GM21423 (cell line): ENCODE data around the gene NRCAM.
"Not testable (repeated sequence)": the region's sequence is repeated elsewhere in the genome, so short reads cannot be mapped to it uniquely, and the experiment has no call there.

Experiments
- ATAC-seq: cut with Tn5 transposase; IDR thresholded peaks from one replicate; pipeline ENCODE4 v1.9.1; 2021; ENCODE audit warnings: mild to moderate bottlenecking, moderate library complexity; ENCODE audit not compliant: unreplicated experiment

The NRCAM gene

DNA sequence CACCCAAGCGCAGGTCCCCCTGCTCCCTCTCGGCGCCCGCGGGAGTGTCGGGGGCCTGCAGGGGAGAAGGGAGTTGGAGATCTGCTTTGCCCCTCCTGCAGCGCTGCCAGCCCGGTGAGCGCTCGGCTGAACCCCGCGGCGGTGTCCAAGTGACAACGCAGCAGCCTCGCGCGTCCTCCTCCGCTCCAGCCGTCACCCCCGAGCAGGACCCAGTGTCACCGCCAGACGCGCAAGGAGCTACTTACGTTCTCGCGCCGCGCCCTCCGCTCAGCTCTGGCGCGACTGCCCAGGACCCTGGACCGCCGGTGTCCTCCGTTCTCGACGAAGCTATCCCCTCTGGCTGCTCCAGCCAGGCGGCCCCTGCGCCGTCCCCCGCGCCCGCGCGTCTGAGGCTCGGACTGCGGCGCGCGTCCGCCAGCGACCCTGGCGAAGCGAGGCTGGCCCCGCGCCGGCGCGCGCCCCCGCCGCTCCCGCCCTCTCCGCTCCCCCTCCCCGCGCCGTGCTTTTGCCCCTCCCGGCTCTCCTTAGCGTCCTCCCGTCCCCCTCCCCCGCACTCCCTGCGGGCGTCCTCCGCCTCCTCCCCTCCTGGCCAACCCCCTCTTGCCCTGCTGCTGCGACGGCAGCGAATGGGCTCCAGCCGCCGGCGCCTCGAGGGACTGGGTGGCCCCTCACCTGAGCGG, at the start of gene NRCAM:
NRCAM (minus strand) TSS at position 439 of the 680 bp plus-strand sequence. CDS start 216,372 bp downstream, outside the sequence.
- no peak for ATAC-seq

DNA sequence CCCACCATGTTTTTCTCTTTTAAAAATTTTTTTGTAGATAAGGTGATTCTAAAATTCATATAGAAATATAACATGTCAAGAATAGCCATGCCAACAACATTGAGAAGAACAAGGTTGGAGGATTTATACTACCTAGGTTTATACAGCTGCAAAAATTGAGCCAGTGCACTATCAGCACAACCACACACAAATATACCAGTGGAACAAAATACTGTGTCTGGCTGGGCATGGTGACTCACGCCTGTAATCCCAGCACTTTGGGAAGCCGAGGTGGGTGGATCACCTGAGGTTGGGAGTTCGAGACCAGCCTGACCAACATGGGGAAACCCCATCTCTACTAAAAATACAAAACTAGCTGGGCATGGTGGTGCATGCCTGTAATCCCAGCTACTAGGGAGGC, 48.3 kb upstream of the NRCAM start:
- ATAC-seq, result not testable (repeated sequence)

- ATAC-seq, result peak; percentile 96
These were observed 47.1 kb upstream of the NRCAM start for GRCh38 chr7:108503112-108504026.

- ATAC-seq, result no peak
These were observed 43.3 kb upstream of the NRCAM start for GRCh38 chr7:108499566-108499965.

DNA sequence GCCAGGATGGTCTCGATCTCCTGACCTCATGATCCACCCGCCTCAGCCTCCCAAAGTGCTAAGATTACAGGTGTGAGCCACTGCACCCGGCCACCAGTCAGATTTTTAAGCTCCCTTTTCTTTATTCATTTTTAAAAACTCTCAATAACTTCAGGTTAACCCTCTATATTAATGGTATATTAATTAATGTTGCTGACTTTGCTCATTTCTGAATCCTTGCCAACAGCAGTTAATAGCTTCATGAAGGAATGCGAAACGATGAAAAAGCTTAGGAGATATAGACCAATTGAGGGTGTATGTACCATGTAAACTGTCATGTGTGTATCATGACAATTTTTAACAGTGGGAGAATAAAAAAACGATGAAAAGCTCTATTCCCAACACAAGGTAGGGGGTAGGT, 42.2 kb upstream of the NRCAM start:
- no peak for ATAC-seq

DNA sequence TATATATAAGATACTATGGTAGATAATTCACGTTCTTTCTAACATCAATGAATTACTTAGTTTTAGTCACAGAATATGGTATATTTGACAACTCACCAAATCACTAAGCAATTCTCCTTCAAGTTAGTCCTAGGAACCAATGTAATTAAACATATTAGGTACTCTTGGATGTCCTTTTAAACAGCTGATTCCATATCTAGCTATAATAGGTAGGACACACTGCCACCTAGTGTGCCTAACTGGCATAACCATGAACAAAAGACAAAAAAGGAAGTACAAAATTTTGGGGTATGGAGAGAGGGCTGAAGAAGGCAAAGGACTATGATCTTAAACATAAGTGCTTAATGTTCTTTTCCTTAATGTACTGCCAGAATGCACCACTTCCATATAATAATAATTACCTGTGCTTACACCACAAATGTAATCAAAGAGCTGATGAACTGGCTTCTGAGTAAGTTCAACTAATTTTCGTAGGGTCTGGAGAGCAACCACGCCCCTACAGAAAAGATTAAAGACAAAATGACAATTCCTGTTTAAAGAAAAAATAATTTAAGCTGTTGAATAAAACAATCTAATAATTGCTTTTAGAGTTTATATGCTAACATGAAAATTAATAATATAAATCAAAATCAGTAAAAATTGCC, 41.0 kb upstream of the NRCAM start:
- ATAC-seq, result peak; percentile 77

DNA sequence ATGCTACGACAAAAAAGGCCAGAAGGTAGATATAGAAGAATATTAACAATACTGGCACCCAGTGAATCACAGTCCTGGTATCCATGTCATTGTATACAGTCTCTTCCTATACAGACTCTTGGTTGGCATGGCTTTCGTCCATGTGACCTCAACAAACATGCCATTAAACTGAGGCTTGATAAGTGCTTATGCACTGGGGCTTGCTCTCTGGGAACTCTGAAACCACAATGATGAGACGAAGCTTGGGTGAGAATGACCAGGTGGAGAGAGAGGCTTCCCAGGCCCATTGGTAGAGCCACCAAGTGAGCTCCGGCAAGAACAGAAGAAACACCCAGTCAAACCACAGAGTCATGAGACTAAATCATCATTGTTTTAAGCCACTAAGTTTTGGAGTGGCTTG, 36.5 kb upstream of the NRCAM start:
- no peak for ATAC-seq

DNA sequence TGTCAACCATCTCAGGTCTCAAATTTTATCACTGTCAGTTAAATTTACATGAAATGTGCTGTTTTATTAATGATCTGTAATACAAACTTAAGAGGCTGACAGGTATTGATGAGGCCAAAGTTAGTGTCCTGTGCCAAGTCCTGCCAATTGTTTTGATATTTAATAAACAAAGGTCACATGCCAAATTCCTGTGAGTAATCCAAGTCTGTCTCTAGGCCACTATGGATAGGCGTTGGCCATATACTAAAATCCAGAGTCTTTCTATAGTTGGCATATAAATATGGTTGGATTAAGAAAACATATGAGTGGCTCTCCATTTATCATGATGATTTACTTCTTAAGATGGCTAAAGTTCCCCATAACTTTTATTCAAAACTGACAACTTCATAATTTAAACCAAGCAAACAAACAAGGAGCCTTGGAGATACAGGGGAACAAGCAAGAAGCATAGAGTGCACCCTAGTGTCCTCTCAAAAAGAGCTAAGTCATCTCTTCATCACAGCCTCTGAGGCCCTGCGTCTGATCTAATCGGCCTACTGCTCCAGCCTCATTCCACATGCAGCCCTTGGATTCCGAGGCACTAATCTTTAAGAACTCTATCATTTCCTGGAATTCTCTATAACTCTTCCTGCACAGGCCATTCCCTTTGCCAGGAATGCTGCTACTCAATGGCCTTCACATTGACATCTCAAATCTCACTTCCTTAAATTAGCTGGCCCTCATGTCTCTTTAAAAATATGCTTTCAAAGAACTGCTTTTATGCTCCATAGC, 32.7 kb upstream of the NRCAM start:
- ATAC-seq, result no peak

GRCh38 chr7:108487646-108488045, 31.4 kb upstream of the NRCAM start:
- no peak for ATAC-seq

DNA sequence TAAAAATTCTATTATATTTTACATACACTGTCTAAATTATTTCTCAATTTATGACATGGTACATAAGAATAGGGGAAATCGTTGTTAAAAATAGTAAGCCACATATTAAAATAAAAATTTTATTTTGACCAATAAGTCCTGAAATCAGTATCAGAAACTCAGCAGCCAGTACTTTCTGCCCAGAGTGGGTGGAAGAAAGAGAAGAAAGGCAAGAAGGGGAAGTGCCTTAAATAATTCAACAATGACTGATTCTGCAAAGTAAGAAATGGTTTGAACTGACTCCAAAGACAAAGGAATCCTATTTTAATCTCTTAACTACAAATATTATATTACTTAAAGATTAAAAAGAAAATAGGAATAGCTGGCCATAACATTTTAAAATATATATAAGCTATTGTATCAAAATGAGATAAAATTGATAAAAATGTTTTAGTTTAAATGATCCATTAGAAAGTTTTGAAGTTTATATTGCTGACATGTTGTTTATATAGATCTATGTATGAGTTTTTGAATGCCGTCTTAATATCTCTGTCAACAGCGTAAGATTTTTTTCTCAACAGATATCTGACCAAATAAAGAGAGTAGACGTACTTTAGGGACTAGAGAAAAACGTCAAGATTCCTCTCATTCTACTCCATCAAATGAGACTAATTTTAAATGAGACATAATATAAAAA, 30.2 kb upstream of the NRCAM start:
- ATAC-seq, result no peak

DNA sequence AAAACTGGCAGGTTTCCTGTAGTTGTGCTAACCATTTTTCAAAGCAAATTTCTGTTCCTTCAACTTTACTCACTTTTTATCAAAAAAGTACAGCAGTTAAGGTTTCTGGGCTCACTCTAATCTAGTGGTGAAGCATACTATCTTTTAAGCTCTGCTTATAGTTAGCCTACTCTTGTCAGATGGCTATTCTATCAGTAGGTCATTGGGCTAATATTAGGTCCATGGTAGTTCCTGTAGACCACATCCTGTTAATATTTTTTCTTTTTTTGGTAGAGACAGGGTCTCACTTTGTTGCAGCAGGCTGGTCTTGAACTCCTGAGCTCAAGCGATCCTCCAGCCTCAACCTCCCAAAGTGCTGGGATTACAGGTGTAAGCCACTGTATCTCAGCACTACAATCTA, 27.9 kb upstream of the NRCAM start:
- ATAC-seq, result no peak

GRCh38 chr7:108480311-108480710, 24.1 kb upstream of the NRCAM start:
- ATAC-seq, result no peak

GRCh38 chr7:108479751-108480150, 23.5 kb upstream of the NRCAM start:
- ATAC-seq, result no peak

DNA sequence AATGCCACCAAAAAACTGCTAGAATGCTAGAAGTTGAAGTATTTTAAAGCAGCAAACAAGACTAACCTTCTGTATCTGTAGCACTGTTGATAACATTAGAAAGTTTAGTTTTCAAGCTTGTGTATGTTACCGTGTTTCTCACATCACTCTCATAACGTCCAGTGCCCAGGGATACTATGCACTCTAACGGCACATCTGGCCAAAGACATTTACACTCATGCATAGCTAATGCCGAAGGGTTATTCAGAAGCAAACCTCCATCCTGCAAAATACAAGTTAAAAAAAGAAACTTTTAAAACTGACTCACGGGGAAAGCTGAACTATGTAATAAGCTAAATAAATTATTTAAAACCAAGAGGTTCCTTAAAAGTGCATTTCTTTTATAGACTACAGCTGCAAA, 22.9 kb upstream of the NRCAM start:
- no peak for ATAC-seq

DNA sequence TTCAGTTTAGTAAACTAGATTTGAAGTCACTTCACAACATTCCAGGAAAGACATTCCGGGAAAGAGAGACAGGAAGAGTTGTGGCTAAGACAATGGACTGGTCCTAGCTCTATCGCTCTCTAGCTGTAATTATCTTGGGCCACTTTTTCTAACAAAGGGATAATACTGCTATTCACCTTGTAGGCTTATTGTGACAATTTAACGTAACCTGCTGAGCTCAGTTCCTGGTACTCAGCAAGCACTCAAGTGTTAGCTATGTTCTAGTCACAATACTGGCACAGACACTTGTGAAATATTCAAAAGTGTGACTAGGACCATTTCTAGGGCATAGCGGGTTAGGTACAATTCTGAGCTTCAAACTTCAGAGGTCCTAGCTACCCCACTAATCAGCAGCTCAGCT, 12.0 kb upstream of the NRCAM start:
- ATAC-seq, result no peak

GRCh38 chr7:108467391-108467790, 11.2 kb upstream of the NRCAM start:
- ATAC-seq, result no peak

- not testable (repeated sequence) for ATAC-seq
These were observed 10.1 kb upstream of the NRCAM start for GRCh38 chr7:108466322-108466721.

DNA sequence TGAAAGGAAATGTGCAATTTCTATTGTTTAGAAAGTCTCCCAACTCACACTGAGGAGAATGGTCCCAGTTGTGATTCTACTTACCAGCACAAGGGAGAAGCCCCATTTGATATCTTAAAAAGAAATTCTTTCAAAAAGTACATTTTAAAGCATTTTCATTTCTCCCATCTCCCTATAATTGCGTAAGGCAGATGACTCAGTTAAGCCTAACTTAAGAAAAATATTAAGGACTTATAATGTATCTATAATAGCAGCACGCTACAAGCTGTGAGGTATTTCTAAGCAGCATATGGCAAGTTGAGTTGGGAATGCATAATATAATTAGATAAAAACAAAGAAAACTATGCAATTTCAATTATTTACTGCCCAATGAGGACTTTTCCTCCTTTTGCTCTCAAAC, 8.5 kb upstream of the NRCAM start:
- no peak for ATAC-seq

GRCh38 chr7:108463613-108464012, 7.4 kb upstream of the NRCAM start:
- no peak for ATAC-seq

DNA sequence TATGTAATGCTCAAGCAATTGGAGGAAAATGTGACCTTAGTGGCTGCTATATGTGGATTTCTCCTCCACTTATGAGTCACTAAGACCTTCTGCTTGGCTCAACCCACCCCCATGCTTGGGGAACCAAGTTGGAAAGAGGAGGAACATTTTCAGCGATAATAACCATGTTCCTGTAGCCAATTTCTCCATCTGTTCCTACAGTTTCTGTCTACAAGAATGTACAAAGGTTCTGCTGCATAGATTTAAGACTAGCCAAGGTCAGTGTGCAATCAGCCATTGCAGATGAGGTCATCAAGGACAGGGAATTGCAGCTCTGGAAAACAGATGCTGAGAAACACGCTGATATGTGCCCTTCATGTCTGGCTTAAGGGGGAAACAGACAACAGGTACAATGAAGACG, 5.6 kb upstream of the NRCAM start:
- no peak for ATAC-seq
